Activated CD8-positive, alpha-beta T cell treated with anti-CD3 and anti-CD28 coated beads for 36 hours (primary cell): ENCODE data around the gene WASF3. TPM values are rescaled to one million over a fixed set of nuclear protein-coding genes. Genes with fewer than 3 reads are reported as not detected.

Experiments
- ATAC-seq: fragments of 200-7000 bp; cut with Tn5 transposase; one replicate; pipeline ENCODE4 v1.10.0; 2021; ENCODE audit warnings: mild to moderate bottlenecking, moderate library complexity
- CTCF ChIA-PET: fragments of 350-600 bp; sonication (Branson Sonifier 250); formaldehyde crosslinking; loops from one replicate; lab custom pipeline; 2021; ENCODE audit warnings: antibody characterized with exemption; lab: Charles Lee
- POLR2A ChIA-PET: fragments of 350-600 bp; sonication (Branson Sonifier 250); formaldehyde crosslinking; loops from one replicate; lab custom pipeline; 2021; ENCODE audit warnings: antibody characterized with exemption; lab: Charles Lee
- DNase-seq: peaks from one replicate; pipeline ENCODE4 v3.0.0-alpha.2; 2020
- H3K27ac Mint-ChIP-seq: one replicate; pipeline ENCODE4 v1.8.0; 2021; ENCODE audit warnings: mild to moderate bottlenecking, mixed read lengths
- H3K27me3 Mint-ChIP-seq: one replicate; pipeline ENCODE4 v1.8.0; 2021; ENCODE audit warnings: mixed read lengths
- H3K36me3 Mint-ChIP-seq: one replicate; pipeline ENCODE4 v1.8.0; 2021; ENCODE audit warnings: low read depth, mixed read lengths
- H3K4me1 Mint-ChIP-seq: one replicate; pipeline ENCODE4 v1.8.0; 2021; ENCODE audit warnings: low read depth, mixed read lengths
- H3K4me3 Mint-ChIP-seq: one replicate; pipeline ENCODE4 v1.8.0; 2021; ENCODE audit warnings: mild to moderate bottlenecking, moderate library complexity, mixed read lengths
- H3K9me3 Mint-ChIP-seq: one replicate; pipeline ENCODE4 v1.8.0; 2021; ENCODE audit warnings: mixed read lengths
- CTCF ChIP-seq: fragments of 200-600 bp; IDR thresholded peaks from one replicate; pipeline ENCODE4 v1.8.0; 2022; ENCODE audit warnings: antibody characterized with exemption, mild to moderate bottlenecking
- intact Hi-C: fragments of 100-400 bp; cut with micrococcal nuclease; formaldehyde crosslinking; loops from one replicate; pipeline ENCODE4 v1.10.0; 2022
- total RNA-seq, 2 experiments: library from RNA; stranded (reverse); gene quantifications; one replicate each; pipeline ENCODE4 v1.2.3, GENCODE V29; 2021

WASF3 gene
- total RNA-seq, 2 experiments from 2014 or later = 0.07 to 0.09 TPM

- ChIA-PET POLR2A (no interaction called here), CTCF (interaction anchor here (4.0 kb wide), 1 partner anchor 38 kb away, joined by 17 read pairs; no protein-coding TSS in a partner anchor)
- H3K4me1 Mint-ChIP-seq = no peaks in the 10 kb centered on the region
- DNase-seq (no peak), ATAC-seq (no peak)
- TF ChIP-seq CTCF = no peak
- H3K27me3 Mint-ChIP-seq = peaks cover 9% of the 10 kb centered on the region
- H3K36me3 Mint-ChIP-seq = no peaks in the 10 kb centered on the region
- H3K9me3 Mint-ChIP-seq = no peaks in the 10 kb centered on the region
- no peak overlapping the region for H3K4me3 Mint-ChIP-seq
- intact Hi-C loops = no loop called here
- no peak overlapping the region for H3K27ac Mint-ChIP-seq
Measured at GRCh38 chr13:26660185-26660584, 102.7 kb downstream of the WASF3 start.

DNA sequence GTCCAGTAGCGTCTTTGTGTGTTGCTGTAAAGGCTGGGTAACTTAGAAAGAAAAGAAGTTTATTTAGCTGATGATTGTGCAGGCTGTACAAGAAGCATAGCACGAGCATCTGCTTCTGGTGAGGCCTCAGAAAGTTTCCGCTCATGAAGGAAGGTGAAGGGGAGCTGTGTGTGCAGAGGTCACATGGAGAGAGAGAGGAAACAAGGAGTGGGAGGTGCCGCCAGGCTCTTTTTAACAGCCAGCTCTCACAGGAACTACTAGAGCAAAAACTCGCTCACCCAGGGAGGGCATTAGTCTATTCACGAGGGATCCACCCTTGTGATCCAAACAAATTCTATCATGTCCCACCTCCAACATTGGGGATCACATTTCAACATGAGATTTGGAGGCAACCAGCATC lies 103.3 kb downstream of the WASF3 start:
- TF ChIP-seq CTCF = no peak
- no peak for DNase-seq
- peaks cover 9% of the 10 kb centered on the region for H3K27me3 Mint-ChIP-seq
- no peaks in the 10 kb centered on the region for H3K9me3 Mint-ChIP-seq
- H3K36me3 Mint-ChIP-seq = no peaks in the 10 kb centered on the region
- H3K4me1 Mint-ChIP-seq = no peaks in the 10 kb centered on the region
- ChIA-PET CTCF (interaction anchor here (4.0 kb wide), 1 partner anchor 38 kb away, joined by 17 read pairs; no protein-coding TSS in a partner anchor), POLR2A (no interaction called here)
- H3K4me3 Mint-ChIP-seq = no peak overlapping the region
- intact Hi-C loops = no loop called here
- H3K27ac Mint-ChIP-seq = no peak overlapping the region
- no peak for ATAC-seq

DNA sequence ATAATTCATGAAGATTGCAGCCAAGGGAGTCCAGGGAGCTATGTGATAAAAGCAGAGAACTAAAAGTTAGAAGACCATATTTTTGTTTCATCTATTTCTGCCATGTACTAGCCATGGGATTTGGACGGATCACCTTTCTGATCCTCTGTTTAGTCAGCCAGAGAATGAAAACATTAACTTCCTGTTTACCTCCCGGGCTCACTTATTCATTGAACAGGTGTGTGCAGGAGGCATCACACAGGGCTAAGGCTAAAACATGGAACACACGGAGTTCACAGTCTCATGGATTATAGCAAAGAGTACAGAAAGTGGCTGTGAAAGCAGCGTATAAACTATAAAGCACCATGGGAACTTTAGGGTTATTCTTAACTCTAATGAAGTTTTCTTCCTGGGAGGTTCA lies 106.3 kb downstream of the WASF3 start:
- DNase-seq (no peak), ATAC-seq (no peak)
- CTCF ChIA-PET = interaction anchor here (0.9 kb wide), 1 partner anchor 35 kb away, joined by 3 read pairs; no protein-coding TSS in a partner anchor
- H3K4me1 Mint-ChIP-seq = no peaks in the 10 kb centered on the region
- H3K9me3 Mint-ChIP-seq = no peaks in the 10 kb centered on the region
- intact Hi-C loops = no loop called here
- no peak overlapping the region for H3K27ac Mint-ChIP-seq
- H3K27me3 Mint-ChIP-seq = peaks cover 9% of the 10 kb centered on the region
- no peak for TF ChIP-seq CTCF
- H3K4me3 Mint-ChIP-seq = no peak overlapping the region
- no peaks in the 10 kb centered on the region for H3K36me3 Mint-ChIP-seq
- POLR2A ChIA-PET = no interaction called here

GRCh38 chr13:26664286-26664685 lies 106.8 kb downstream of the WASF3 start:
- DNase-seq (no peak), ATAC-seq (no peak)
- Mint-ChIP-seq H3K9me3 (no peaks in the 10 kb centered on the region), H3K4me1 (no peaks in the 10 kb centered on the region), H3K27me3 (peaks cover 9% of the 10 kb centered on the region), H3K27ac (no peak overlapping the region), H3K36me3 (no peaks in the 10 kb centered on the region), H3K4me3 (no peak overlapping the region)
- no peak for TF ChIP-seq CTCF
- intact Hi-C loops = no loop called here
- POLR2A ChIA-PET = no interaction called here
- CTCF ChIA-PET = no interaction called here

DNA sequence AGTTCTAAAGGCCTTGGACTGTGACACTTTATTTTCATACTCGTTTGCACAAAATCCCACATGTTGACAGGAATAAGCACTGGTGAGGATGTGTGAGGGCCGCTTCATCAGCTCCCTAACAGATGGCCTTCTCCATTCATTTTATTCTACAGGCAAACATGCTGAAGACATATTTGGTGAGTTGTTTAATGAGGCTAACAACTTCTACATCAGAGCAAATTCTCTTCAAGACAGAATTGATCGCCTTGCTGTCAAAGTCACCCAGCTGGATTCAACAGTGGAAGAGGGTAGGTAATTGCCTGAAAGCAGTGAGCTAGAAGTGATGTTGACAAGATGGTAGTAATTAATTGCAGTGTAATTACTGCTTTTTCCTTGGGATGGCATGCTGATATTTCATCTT lies 107.4 kb downstream of the WASF3 start:
- intact Hi-C loops = no loop called here
- H3K4me3 Mint-ChIP-seq = no peak overlapping the region
- H3K36me3 Mint-ChIP-seq = no peaks in the 10 kb centered on the region
- no peak for ATAC-seq
- H3K9me3 Mint-ChIP-seq = no peaks in the 10 kb centered on the region
- no peak overlapping the region for H3K27ac Mint-ChIP-seq
- DNase-seq = no peak
- CTCF ChIA-PET = no interaction called here
- peaks cover 11% of the 10 kb centered on the region for H3K27me3 Mint-ChIP-seq
- TF ChIP-seq CTCF = no peak
- POLR2A ChIA-PET = no interaction called here
- no peaks in the 10 kb centered on the region for H3K4me1 Mint-ChIP-seq
